ENCODE data around the gene USP27X.

Gene USP27X

GRCh38 chrX:49912086-49912485 is 32.8 kb downstream of the USP27X start:
- TF ChIP-seq, protein P1, sequence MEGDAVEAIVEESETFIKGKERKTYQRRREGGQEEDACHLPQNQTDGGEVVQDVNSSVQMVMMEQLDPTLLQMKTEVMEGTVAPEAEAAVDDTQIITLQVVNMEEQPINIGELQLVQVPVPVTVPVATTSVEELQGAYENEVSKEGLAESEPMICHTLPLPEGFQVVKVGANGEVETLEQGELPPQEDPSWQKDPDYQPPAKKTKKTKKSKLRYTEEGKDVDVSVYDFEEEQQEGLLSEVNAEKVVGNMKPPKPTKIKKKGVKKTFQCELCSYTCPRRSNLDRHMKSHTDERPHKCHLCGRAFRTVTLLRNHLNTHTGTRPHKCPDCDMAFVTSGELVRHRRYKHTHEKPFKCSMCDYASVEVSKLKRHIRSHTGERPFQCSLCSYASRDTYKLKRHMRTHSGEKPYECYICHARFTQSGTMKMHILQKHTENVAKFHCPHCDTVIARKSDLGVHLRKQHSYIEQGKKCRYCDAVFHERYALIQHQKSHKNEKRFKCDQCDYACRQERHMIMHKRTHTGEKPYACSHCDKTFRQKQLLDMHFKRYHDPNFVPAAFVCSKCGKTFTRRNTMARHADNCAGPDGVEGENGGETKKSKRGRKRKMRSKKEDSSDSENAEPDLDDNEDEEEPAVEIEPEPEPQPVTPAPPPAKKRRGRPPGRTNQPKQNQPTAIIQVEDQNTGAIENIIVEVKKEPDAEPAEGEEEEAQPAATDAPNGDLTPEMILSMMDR (IDR thresholded peaks at IDR 0.05; ENCODE audit: insufficient read depth, low read depth, low read length, missing control alignments): no peak
- no peak for DNase-seq (ENCODE audit: low read depth)
- no peak overlapping the region for H3K4me3 ChIP-seq (ENCODE audit: low read length)

DNA sequence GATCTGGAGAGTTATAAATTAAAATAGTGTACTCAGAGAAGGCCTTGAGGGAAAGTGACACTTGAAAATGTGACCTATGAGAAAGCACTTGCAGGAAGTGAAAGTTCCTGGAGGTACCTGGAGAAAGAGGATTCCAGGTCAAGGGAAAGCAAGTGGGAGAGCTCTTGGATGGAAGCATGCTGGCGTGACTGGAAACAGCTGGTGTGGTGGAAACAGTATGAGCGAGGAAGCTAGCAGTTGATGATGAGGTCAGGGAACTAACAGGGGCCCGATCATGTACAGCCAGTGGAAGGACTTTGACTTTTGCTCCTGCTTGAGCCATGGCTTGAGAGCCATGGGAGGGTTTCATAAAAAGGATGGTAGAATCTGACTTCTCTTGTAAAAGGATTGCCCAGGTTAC is 33.6 kb downstream of the USP27X start:
- DNase-seq (ENCODE audit: low read depth): no peak
- TF ChIP-seq, protein P1 (IDR thresholded peaks at IDR 0.05; ENCODE audit: insufficient read depth, low read depth, low read length, missing control alignments): no peak
- no peak overlapping the region for H3K4me3 ChIP-seq (ENCODE audit: low read length)

- TF ChIP-seq, protein P1 (IDR thresholded peaks at IDR 0.05; ENCODE audit: insufficient read depth, low read depth, low read length, missing control alignments): peak; percentile 84
- peak; percentile 61 for DNase-seq (ENCODE audit: low read depth)
- no peak overlapping the region for H3K4me3 ChIP-seq (ENCODE audit: low read length)
Measured at GRCh38 chrX:49915361-49916222, 36.3 kb downstream of the USP27X start.

GRCh38 chrX:49919617-49920016 is 40.3 kb downstream of the USP27X start:
- TF ChIP-seq, protein P1 (IDR thresholded peaks at IDR 0.05; ENCODE audit: insufficient read depth, low read depth, low read length, missing control alignments): peak; percentile 79
- no peak for DNase-seq (ENCODE audit: low read depth)
- no peak overlapping the region for H3K4me3 ChIP-seq (ENCODE audit: low read length)

DNA sequence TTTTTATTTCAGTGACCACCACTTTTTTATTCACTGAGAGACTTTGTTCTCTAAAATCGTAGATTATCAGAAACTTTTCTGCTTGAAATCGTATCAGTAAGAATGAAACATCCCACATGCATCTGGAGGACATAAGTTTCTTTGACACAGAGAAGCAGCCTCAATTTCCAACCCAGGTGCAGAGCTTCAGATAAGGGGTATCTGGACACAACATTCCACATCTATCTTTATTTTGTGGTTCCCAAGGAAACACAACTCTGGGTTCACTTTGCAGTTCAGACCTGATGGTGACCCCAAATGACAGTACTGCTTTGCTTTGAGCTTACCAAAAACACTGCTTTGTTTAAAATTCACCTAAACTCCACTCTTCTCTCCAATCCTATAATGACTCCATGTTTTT is 41.8 kb downstream of the USP27X start:
- DNase-seq (ENCODE audit: low read depth): no peak
- no peak overlapping the region for H3K4me3 ChIP-seq (ENCODE audit: low read length)
- TF ChIP-seq, protein P1 (IDR thresholded peaks at IDR 0.05; ENCODE audit: insufficient read depth, low read depth, low read length, missing control alignments): no peak

DNA sequence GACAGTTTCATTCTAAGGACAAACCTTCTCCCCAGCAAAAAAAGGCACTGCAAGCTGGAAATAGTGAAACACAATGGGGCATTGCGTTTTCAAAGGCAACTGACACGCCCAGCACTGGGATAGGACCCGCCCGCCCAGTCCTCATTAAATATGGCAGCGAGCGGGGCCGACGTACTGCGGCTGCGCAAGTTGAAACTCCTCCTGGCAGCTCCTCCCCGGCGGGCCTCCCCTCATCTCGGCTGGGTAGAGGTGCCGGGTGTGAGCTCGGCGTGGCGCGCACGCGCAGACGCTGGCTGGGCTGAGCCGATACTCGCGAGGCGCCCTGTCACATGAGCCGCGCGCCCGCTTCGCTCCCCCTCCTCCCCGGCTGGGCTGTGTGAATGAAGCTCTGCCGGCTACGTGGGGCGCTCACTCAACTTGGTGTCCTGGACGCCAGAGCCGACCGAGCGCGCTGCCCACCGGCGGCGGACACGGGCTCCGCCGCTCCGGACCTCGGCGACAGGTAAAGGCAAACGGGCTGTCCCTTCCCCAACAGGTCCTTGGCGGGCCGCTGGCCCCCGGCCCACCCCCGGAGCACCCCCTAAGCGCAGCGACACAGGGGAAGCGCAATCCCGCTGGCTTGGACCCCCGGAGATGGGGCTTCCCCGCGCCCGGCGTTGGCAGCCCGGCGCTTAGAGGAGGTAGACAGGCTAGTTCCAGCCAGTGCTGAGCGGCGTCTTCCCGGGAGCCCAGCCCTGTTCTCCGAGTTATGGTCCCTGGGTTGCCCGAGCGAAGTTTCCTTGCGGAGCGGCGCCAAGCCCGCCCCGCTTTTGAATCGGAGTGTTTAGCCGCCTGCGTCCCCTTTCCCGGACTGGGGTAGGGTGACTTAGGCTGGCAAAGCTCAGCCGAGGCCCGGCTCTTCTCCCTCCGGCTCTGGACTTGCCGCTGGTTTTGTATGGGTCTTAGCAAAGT is 43.3 kb downstream of the USP27X start, which contains the start of gene CLCN5:
CLCN5 (plus strand) TSS at position 306 of the 951 bp plus-strand sequence. CDS start 2,703 bp downstream, outside the sequence.
- peak within 1 kb of the TSS; percentile 65 for H3K4me3 ChIP-seq (ENCODE audit: low read length)
- TF ChIP-seq, protein P1 (IDR thresholded peaks at IDR 0.05; ENCODE audit: insufficient read depth, low read depth, low read length, missing control alignments): no peak
- DNase-seq (ENCODE audit: low read depth): peak; percentile 94
